ENCODE measurements around the gene MAGOHB. TPM values are rescaled to one million over a fixed set of nuclear protein-coding genes. Genes with fewer than 3 reads are reported as not detected.

MAGOHB gene
- total and polyA plus RNA-seq, 2 of the 13 experiments (the other 11 are each of a cell fraction or from before 2014, with no cell fraction given) = 7.0 to 49.8 TPM

- 4% methylated on average over 5 of the region's 5 CpGs for WGBS (ENCODE audit: low lambda C conversion rate)
- ChIA-PET POLR2A (no interaction called here), CTCF (ENCODE audit: low intra/inter-chr PET ratio, low total read pairs) (no interaction called here)
- no peak for TF ChIP-seq CC2D1A (CRISPR knock-in tag; IDR thresholded peaks at IDR 0.05)
- no peak for TF ChIP-seq KLF6 (CRISPR knock-in tag; IDR thresholded peaks at IDR 0.05)
- no peak for TF ChIP-seq HOXA5 (CRISPR knock-in tag; IDR thresholded peaks at IDR 0.05)
- TF ChIP-seq ZNF124 (CRISPR knock-in tag; IDR thresholded peaks at IDR 0.05) = no peak
- TF ChIP-seq ZNF773 (CRISPR knock-in tag; IDR thresholded peaks at IDR 0.05; ENCODE audit: borderline replicate concordance) = no peak
- TF ChIP-seq ETS1 (CRISPR knock-in tag; IDR thresholded peaks at IDR 0.05) = no peak
- TF ChIP-seq XBP1 (CRISPR knock-in tag; IDR thresholded peaks at IDR 0.05) = no peak
- TF ChIP-seq MXD3 (CRISPR knock-in tag; IDR thresholded peaks at IDR 0.05) = no peak
- in situ Hi-C loops (cut with HindIII; ENCODE audit: extremely low pct_ligation_motif_present, low pct_unique_long_range_greater_than_20kb) = no loop called here
- Histone ChIP-seq H3K4me1 (ENCODE audit: insufficient read depth, low read length) (no peaks in the 10 kb centered on the region), H3K4me3 (replicated peaks in 1 of 3; ENCODE audit: insufficient read depth in 1 of 3, low read depth in 2 of 3, low read length in 3 of 3) (no peak overlapping the region), H3K27ac (ENCODE audit: extremely low read length, insufficient read depth, low read length) (no peak overlapping the region), H3K9ac (ENCODE audit: insufficient read depth, low read depth, low read length) (no peak overlapping the region), H3K79me2 (ENCODE audit: insufficient read depth, low read length) (no peaks in the 10 kb centered on the region), H4K20me1 (ENCODE audit: insufficient read depth, low read length) (no peaks in the 10 kb centered on the region), H2AFZ (ENCODE audit: low read length) (no peak overlapping the region), H3K9me3 (ENCODE audit: low read length) (no peaks in the 10 kb centered on the region), H3K4me2 (ENCODE audit: low read depth, low read length) (no peak overlapping the region), H3K36me3 (replicated peaks in 1 of 2; ENCODE audit: control insufficient read depth in 1 of 2, insufficient read depth in 2 of 2, low read length in 2 of 2) (no peaks in the 10 kb centered on the region), H3K27me3 (ENCODE audit: control insufficient read depth in 1 of 2, insufficient read depth in 2 of 2, low read length in 2 of 2) (peaks cover 0 to 17% of the 10 kb centered on the region in 2 experiments; a peak in 2 of 5 replicates)
- DNase-seq (ENCODE audit: low spot score) (peak; percentile 3), ATAC-seq (no peak), FAIRE-seq (no peak)
- intact Hi-C loops (cut with micrococcal nuclease; ENCODE audit: unreplicated experiment) = no loop called here
- BruUV-seq (replicated peaks) = no TSS peak
Observed at GRCh38 chr12:10634427-10634826, 21.0 kb upstream of the MAGOHB start.

- DNase-seq (ENCODE audit: low spot score) = no peak
- POLR2A ChIA-PET = no interaction called here
- FAIRE-seq = no peak
- no peak for ATAC-seq
- 0% methylated on average over 3 of the region's 3 CpGs for WGBS (ENCODE audit: low lambda C conversion rate)
- H3K4me1 ChIP-seq (ENCODE audit: insufficient read depth, low read length) = no peaks in the 10 kb centered on the region
- no TSS peak for BruUV-seq (replicated peaks)
- in situ Hi-C loops (cut with HindIII; ENCODE audit: extremely low pct_ligation_motif_present, low pct_unique_long_range_greater_than_20kb) (no loop called here), intact Hi-C loops (cut with micrococcal nuclease; ENCODE audit: unreplicated experiment) (no loop called here)
- no peaks in the 10 kb centered on the region for H3K79me2 ChIP-seq (ENCODE audit: insufficient read depth, low read length)
- H3K27me3 ChIP-seq (ENCODE audit: control insufficient read depth in 1 of 2, insufficient read depth in 2 of 2, low read length in 2 of 2) = peaks cover 0 to 12% of the 10 kb centered on the region in 2 experiments; a peak in 2 of 5 replicates
- CTCF ChIA-PET (ENCODE audit: low intra/inter-chr PET ratio, low total read pairs) = no interaction called here
- no peak overlapping the region for H3K4me2 ChIP-seq (ENCODE audit: low read depth, low read length)
- no peak overlapping the region for H3K9ac ChIP-seq (ENCODE audit: insufficient read depth, low read depth, low read length)
- H3K9me3 ChIP-seq (ENCODE audit: low read length) = no peaks in the 10 kb centered on the region
- no peaks in the 10 kb centered on the region for H4K20me1 ChIP-seq (ENCODE audit: insufficient read depth, low read length)
- no peak overlapping the region for H2AFZ ChIP-seq (ENCODE audit: low read length)
- no peak overlapping the region for H3K4me3 ChIP-seq (replicated peaks in 1 of 3; ENCODE audit: insufficient read depth in 1 of 3, low read depth in 2 of 3, low read length in 3 of 3)
- no peaks in the 10 kb centered on the region for H3K36me3 ChIP-seq (replicated peaks in 1 of 2; ENCODE audit: control insufficient read depth in 1 of 2, insufficient read depth in 2 of 2, low read length in 2 of 2)
- no peak overlapping the region for H3K27ac ChIP-seq (ENCODE audit: extremely low read length, insufficient read depth, low read length)
- no peak for TF ChIP-seq CSRNP2 (CRISPR knock-in tag; conservative IDR thresholded peaks at IDR 0.05; ENCODE audit: low read depth)
- no peak for TF ChIP-seq ZNF614 (CRISPR knock-in tag; IDR thresholded peaks at IDR 0.05; ENCODE audit: borderline replicate concordance)
- no peak for TF ChIP-seq ZNF282 (IDR thresholded peaks at IDR 0.05; ENCODE audit: partially characterized antibody)
Observed at GRCh38 chr12:10633541-10633940, 20.1 kb upstream of the MAGOHB start.

All from HepG2 (cell line).